SK-N-SH treated with all-trans-retinoic acid at 6 μM for 48 hours (cell line): ENCODE data around the gene TASP1.
A peak's percentile ranks its signal among the peaks of the same experiment; 100 is the strongest.
"Not testable (repeated sequence)": the region's sequence is repeated elsewhere in the genome, so short reads cannot be mapped to it uniquely, and the experiment has no call there.

ENCODE experiments used
- ATAC-seq: fragments of 200-7000 bp; cut with Tn5 transposase; 3 replicates; pipeline ENCODE4 v1.9.1; 2020; ENCODE audit warnings: mild to moderate bottlenecking, moderate library complexity
- ARNTL ChIP-seq: fragments of 450-650 bp; formaldehyde crosslinking; IDR thresholded peaks from 2 replicates; pipeline ENCODE4 v1.5.0; 2020; ENCODE audit warnings: low read depth, mild to moderate bottlenecking, moderate library complexity, borderline replicate concordance
- BACH2 ChIP-seq: fragments of 250-450 bp; sonication (Bioruptor Pico); IDR thresholded peaks from 2 replicates; pipeline ENCODE4 v1.9.0; 2021; ENCODE audit warnings: mild to moderate bottlenecking, borderline replicate concordance
- CSDC2 ChIP-seq: fragments of 250-450 bp; sonication (Bioruptor Pico); IDR thresholded peaks from 2 replicates; pipeline ENCODE4 v1.5.0; 2020; ENCODE audit warnings: mild to moderate bottlenecking, moderate library complexity
- GLIS3 ChIP-seq: fragments of 250-450 bp; sonication (Bioruptor Pico); IDR thresholded peaks from 2 replicates; pipeline ENCODE4 v1.5.0; 2020; ENCODE audit warnings: mild to moderate bottlenecking, moderate library complexity
- ISL1 ChIP-seq: fragments of 250-450 bp; sonication (Bioruptor Pico); IDR thresholded peaks from 2 replicates; pipeline ENCODE4 v2.1.2; 2022; ENCODE audit warnings: mild to moderate bottlenecking, moderate library complexity
- OSR1 ChIP-seq: fragments of 250-450 bp; sonication (Bioruptor Pico); IDR thresholded peaks from 2 replicates; pipeline ENCODE4 v1.8.0; 2022; ENCODE audit warnings: moderate library complexity, mild to moderate bottlenecking, inconsistent platforms
- POU6F1 ChIP-seq: fragments of 250-450 bp; sonication (Bioruptor Pico); IDR thresholded peaks from 2 replicates; pipeline ENCODE4 v1.8.0; 2021; ENCODE audit warnings: low read depth, mild to moderate bottlenecking, moderate library complexity, borderline replicate concordance
- RARB ChIP-seq: fragments of 250-450 bp; sonication (Bioruptor Pico); IDR thresholded peaks from 2 replicates; pipeline ENCODE4 v1.8.0; 2021; ENCODE audit warnings: mild to moderate bottlenecking, moderate library complexity
- TCF4 ChIP-seq: fragments of 250-450 bp; sonication (Bioruptor Pico); IDR thresholded peaks from 2 replicates; pipeline ENCODE4 v1.8.0; 2021; ENCODE audit warnings: mild to moderate bottlenecking, moderate library complexity, borderline replicate concordance
- TOX ChIP-seq: fragments of 250-450 bp; sonication (Bioruptor Pico); IDR thresholded peaks from 2 replicates; pipeline ENCODE4 v1.8.0; 2021; ENCODE audit warnings: mild to moderate bottlenecking, moderate library complexity, borderline replicate concordance
- ZC3H10 ChIP-seq: fragments of 250-450 bp; sonication (Bioruptor Pico); IDR thresholded peaks from 2 replicates; pipeline ENCODE4 v1.5.1; 2021; ENCODE audit warnings: mild to moderate bottlenecking, moderate library complexity
- ZFP3 ChIP-seq: fragments of 250-450 bp; sonication (Bioruptor Pico); IDR thresholded peaks from 2 replicates; pipeline ENCODE4 v1.5.0; 2020; ENCODE audit warnings: mild to moderate bottlenecking, moderate library complexity
- ZFP30 ChIP-seq: fragments of 450-650 bp; formaldehyde crosslinking; IDR thresholded peaks from 2 replicates; pipeline ENCODE4 v1.5.0; 2022; ENCODE audit warnings: mild to moderate bottlenecking, moderate library complexity
- ZNF565 ChIP-seq: fragments of 450-650 bp; formaldehyde crosslinking; conservative IDR thresholded peaks from 2 replicates; pipeline ENCODE4 v1.5.0; 2020; ENCODE audit warnings: low read depth, mild to moderate bottlenecking, moderate library complexity
- ZNF8 ChIP-seq: fragments of 450-650 bp; formaldehyde crosslinking; IDR thresholded peaks from 2 replicates; pipeline ENCODE4 v1.5.0; 2020; ENCODE audit warnings: mild to moderate bottlenecking, moderate library complexity
- TF ChIP-seq, protein P1 (sequence below): fragments of 250-450 bp; sonication (Bioruptor Pico); IDR thresholded peaks from 2 replicates; pipeline ENCODE4 v1.5.1; 2020; ENCODE audit warnings: low read depth, mild to moderate bottlenecking, moderate library complexity
- TF ChIP-seq, protein P2 (sequence below): fragments of 250-450 bp; sonication (Bioruptor Pico); IDR thresholded peaks from 2 replicates; pipeline ENCODE4 v1.5.0; 2020; ENCODE audit warnings: mild to moderate bottlenecking, moderate library complexity
- TF ChIP-seq, protein P3 (sequence below): fragments of 250-450 bp; sonication (Bioruptor Pico); IDR thresholded peaks from 2 replicates; pipeline ENCODE4 v1.8.0; 2020; ENCODE audit warnings: mild to moderate bottlenecking, moderate library complexity, borderline replicate concordance

The TASP1 gene

DNA sequence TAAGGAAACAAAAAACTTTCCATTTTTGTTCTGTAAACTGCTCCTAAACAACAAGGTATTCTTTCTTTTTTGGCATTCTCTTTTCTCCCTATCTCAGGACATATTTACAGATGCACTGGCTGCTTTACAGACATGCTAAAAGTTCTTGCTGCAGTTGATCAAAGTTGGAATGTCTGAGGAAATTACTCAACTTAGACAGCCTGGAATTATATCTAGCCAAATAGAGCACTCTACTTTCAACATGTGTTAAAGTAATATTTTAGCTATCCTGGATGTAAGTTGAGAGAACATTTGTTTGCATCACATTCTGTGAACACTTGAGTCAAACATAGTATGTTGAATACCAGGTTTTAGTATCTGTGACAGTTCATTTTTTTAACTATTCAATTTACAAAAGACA lies 24.8 kb downstream of the TASP1 start:
- TF ChIP-seq POU6F1 (CRISPR knock-in tag) (no peak), ZFP3 (CRISPR knock-in tag) (no peak)
- TF ChIP-seq, all 23 proteins: peak for 0
- peak; percentile 40; the same call in 2 of the 3 replicates for ATAC-seq

DNA sequence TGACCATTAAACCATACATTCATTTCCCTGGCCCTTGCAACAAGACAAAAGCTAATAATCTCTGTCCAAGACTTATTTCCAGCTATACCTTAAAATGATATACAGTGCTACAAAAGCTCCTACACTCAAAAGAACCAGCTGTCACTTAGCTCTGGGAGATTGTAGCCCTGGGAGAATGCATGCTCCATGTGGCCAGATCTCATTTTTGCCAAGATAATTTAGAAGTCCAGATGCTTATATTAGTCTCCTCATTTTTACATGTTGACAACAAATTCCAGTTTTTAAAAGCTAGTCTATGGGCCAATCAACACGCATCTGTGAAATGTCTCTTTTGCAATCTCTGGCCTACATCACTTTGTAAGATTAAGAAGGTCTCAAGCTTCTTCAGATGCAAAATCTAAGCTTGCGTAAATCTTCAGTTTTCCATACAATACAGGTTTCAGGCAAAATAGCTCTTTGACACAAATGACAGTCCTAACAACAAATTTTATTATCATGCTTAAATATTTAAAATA lies 27.1 kb downstream of the TASP1 start:
- TF ChIP-seq ARNTL (CRISPR knock-in tag) (no peak), POU6F1 (CRISPR knock-in tag) (no peak), RARB (CRISPR knock-in tag) (no peak), ZC3H10 (no peak), GLIS3 (CRISPR knock-in tag) (no peak), ZFP30 (CRISPR knock-in tag) (no peak)
- TF ChIP-seq, protein P1, sequence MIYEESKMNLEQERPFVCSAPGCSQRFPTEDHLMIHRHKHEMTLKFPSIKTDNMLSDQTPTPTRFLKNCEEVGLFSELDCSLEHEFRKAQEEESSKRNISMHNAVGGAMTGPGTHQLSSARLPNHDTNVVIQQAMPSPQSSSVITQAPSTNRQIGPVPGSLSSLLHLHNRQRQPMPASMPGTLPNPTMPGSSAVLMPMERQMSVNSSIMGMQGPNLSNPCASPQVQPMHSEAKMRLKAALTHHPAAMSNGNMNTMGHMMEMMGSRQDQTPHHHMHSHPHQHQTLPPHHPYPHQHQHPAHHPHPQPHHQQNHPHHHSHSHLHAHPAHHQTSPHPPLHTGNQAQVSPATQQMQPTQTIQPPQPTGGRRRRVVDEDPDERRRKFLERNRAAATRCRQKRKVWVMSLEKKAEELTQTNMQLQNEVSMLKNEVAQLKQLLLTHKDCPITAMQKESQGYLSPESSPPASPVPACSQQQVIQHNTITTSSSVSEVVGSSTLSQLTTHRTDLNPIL = no peak
- no peak for ATAC-seq

GRCh38 chr20:13610184-13610583 lies 28.5 kb downstream of the TASP1 start:
- ATAC-seq = no peak
- TF ChIP-seq, protein P2, sequence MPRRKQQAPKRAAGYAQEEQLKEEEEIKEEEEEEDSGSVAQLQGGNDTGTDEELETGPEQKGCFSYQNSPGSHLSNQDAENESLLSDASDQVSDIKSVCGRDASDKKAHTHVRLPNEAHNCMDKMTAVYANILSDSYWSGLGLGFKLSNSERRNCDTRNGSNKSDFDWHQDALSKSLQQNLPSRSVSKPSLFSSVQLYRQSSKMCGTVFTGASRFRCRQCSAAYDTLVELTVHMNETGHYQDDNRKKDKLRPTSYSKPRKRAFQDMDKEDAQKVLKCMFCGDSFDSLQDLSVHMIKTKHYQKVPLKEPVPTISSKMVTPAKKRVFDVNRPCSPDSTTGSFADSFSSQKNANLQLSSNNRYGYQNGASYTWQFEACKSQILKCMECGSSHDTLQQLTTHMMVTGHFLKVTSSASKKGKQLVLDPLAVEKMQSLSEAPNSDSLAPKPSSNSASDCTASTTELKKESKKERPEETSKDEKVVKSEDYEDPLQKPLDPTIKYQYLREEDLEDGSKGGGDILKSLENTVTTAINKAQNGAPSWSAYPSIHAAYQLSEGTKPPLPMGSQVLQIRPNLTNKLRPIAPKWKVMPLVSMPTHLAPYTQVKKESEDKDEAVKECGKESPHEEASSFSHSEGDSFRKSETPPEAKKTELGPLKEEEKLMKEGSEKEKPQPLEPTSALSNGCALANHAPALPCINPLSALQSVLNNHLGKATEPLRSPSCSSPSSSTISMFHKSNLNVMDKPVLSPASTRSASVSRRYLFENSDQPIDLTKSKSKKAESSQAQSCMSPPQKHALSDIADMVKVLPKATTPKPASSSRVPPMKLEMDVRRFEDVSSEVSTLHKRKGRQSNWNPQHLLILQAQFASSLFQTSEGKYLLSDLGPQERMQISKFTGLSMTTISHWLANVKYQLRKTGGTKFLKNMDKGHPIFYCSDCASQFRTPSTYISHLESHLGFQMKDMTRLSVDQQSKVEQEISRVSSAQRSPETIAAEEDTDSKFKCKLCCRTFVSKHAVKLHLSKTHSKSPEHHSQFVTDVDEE (CRISPR knock-in tag) = no peak
- TF ChIP-seq TOX (no peak), GLIS3 (CRISPR knock-in tag) (no peak), TCF4 (no peak), CSDC2 (CRISPR knock-in tag) (no peak), ISL1 (CRISPR knock-in tag) (no peak), ZFP30 (CRISPR knock-in tag) (no peak), RARB (CRISPR knock-in tag) (no peak), BACH2 (no peak), ZNF8 (CRISPR knock-in tag) (no peak), ZNF565 (no peak)
- TF ChIP-seq, protein P3, sequence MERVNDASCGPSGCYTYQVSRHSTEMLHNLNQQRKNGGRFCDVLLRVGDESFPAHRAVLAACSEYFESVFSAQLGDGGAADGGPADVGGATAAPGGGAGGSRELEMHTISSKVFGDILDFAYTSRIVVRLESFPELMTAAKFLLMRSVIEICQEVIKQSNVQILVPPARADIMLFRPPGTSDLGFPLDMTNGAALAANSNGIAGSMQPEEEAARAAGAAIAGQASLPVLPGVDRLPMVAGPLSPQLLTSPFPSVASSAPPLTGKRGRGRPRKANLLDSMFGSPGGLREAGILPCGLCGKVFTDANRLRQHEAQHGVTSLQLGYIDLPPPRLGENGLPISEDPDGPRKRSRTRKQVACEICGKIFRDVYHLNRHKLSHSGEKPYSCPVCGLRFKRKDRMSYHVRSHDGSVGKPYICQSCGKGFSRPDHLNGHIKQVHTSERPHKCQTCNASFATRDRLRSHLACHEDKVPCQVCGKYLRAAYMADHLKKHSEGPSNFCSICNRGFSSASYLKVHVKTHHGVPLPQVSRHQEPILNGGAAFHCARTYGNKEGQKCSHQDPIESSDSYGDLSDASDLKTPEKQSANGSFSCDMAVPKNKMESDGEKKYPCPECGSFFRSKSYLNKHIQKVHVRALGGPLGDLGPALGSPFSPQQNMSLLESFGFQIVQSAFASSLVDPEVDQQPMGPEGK (CRISPR knock-in tag) = no peak

DNA sequence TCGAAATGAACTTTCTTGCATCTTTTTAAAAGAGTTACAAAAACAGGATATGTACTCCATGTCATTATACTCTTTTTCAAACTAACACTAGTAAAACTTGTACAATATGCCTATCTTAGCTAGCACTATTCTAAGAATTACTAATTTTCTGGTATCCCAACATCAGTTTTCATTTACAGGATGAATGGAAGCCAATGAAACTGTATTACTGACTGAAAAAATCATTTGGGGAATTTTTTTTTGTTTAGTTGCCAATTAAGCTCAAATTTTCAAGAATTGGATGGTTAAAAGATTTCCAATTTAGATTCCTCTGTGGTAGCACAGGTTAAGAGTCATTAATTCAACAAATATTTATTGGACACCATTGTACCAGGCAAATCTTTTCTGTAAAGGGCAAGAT lies 30.7 kb downstream of the TASP1 start:
- no peak for ATAC-seq
- TF ChIP-seq RARB (CRISPR knock-in tag) (no peak), OSR1 (CRISPR knock-in tag) (no peak), ZNF565 (no peak)

GRCh38 chr20:13593423-13593822 lies 45.3 kb downstream of the TASP1 start:
- not testable (repeated sequence) for ATAC-seq
